Left kidney (tissue), 2 donors: Measurements from ENCODE around the gene APOA4. TPM values are rescaled to one million over a fixed set of nuclear protein-coding genes. Genes with fewer than 3 reads are reported as not detected.
"Not testable (repeated sequence)": the region's sequence is repeated elsewhere in the genome, so short reads cannot be mapped to it uniquely, and the experiment has no call there.

Experiments
- DNase-seq: peaks from one replicate; pipeline ENCODE4 v3.0.0-alpha.2; 2013
- polyA plus RNA-seq: library from polyadenylated mRNA; unstranded; fragments of 120-200 nt; gene quantifications from one replicate; pipeline ENCODE4 v1.2.1, GENCODE V29; 2013; ENCODE audit not compliant: insufficient read length

Gene APOA4
- polyA plus RNA-seq, 1 donor = not detected

DNA sequence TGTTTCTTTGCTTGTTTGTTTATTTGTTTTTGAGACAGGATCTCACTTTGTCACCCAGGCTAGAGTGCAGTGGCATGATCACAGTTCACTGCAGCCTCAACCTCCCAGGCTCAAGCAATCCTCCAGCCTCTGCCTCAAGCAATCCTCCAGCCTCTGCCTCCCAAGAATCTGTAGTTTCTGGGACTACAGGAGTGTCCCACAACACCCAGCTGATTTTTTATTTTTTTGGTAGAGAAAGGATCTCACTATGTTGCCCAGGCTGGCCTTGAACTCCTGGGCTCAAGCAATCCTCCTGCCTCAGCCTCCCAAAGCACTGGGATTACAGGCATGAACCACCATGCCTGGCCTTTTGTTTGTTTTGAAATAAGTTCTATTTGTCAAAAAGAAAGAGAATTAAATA, 21.4 kb downstream of the APOA4 start:
- DNase-seq = not testable (repeated sequence)

DNA sequence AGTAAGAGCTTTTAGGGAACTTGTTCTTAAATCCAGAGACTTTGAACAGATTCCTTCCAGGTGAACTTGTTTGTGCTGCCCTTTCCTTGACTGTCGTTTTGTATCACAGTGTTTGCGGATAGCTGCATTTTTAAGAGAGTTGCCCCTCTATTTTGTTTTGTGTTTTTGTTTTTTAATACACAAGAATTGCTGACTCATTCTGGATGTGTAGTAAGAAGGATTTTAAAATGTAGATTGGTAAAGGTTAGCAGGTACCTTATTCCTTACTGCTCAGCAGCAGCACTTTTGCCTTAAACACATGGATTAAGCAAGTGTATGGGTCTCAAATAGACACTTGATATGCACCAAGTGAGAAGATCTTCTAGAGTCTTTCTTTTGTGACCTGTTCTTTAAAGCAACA, 22.5 kb downstream of the APOA4 start:
- no peak for DNase-seq

DNA sequence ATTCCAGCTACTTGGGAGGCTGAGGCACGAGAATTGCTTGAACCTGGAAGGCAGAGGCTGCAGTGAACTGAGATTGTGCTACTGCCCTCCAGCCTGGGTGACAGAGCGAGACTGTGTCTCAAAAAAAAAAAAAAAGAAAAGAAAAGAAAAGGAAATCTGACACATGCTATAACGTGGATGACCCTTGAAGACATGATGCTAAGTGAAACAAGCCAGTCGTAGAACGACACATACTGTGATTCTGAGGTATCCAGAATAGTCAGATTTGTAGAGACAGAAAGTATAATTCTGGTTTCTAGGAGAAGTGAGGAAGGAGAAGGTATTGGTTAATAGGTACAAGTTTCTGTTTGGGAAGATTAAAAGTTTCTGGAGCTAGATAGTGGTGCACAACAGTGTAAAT, 24.7 kb downstream of the APOA4 start:
- no peak for DNase-seq

DNA sequence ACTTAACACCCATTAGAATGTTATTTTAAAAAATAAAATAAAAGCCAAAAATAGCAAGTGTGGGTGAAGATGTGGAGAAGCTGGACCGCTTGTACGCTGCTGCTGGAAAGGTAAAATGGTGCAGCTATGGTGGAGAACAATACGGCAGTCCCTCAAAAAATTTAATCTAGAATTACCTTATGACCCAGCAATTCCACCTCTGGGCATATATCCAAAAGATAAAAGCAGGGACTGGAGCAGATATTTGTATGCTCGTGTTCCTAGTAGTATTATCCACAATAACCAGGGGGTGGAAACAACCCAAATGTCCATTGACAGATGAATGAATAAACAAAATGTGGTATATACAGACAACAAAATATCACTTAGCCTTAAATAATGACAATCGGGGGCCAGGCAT, 25.3 kb downstream of the APOA4 start:
- no peak for DNase-seq

DNA sequence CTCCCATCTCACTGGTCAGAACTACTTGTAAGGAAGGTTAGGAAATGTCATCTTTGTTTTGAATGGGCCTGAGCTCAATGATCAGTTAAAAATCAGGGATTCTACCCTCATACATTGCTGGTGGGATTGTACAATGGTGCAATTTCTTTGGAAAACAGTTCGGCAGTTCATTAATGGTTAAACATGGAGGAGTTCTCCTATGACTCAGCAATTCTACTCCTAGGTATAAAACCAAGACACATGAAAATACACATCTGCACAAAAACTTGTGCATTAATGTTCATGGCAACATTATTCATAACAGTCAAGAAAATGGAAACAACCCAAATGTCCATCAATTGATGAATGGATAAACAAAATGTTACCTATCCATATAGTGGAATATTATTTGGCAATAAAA, 26.6 kb downstream of the APOA4 start:
- DNase-seq = no peak

DNA sequence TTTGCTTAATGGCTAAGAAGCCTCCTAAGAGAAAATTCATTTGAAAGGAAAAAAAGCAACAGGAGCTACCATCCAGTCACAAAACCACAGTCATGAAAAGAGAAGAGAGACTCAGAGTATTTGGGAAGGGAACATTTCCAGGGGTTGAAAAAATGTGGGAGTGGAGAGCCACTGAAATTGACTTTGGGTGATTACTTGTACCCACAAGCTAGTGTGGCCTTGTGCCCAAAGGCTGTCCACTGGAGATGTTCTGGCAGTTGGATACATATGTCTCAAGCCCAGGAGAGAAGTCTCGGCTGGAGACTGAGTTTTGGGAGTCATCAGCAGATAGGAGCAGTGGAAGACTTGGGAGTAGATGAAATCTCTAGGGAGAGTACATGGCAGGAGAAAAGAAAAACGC, 28.3 kb downstream of the APOA4 start:
- no peak for DNase-seq

DNA sequence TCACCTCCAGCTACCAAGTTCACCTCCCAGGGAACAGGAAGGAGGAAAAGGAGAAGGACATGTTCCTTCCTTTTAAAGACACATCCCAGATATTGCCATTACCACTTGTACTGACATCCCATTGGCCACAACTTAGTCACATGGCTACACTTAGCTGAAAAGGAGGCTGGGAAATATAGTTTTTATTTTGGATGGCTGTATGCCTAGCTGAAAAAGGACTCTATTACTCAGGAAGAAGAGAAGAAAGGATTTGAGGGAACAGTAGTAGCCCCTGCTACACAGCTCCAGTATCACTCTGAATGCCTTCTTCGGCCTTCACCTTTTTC, 29.4 kb downstream of the APOA4 start:
- no peak for DNase-seq

DNA sequence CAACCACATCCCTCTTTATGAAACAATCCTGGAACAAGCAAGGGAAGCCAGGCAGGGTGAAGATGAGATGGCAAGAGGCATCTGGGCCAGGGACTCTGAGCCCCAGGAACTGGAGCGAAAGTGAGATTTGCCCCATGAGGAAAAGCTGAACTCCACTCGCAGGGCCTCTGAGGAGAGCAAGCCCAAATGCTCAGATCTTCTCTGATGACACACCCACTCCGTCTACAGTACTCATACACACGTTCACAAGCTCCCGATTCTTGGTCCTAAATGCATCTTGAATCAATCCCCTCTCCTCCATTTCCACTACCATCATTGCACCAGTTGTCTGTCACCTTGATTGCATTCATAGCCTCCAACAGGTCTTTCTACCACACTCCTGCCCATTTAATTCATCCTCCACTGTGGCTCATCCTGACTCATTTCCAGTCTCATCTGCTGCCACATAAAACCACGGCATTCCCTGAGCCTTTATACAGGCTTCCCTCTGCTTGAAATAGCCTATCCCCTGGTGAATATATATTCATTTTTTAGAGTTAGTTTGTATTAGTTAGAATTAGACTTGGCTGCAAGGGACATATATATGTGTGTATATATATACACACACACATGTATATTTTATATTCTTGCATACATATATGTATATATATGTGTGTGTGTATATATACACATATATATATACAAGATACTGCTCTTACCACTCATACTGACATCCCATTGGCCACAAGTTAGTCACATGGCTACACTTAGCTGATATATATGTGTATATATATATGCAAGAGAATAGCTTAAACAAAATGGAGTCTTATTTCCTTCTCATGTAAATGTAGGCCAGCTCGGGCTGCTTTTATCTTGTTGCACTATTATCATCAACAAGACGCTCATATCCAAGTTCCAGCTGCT, 30.0 kb downstream of the APOA4 start:
- no peak for DNase-seq

DNA sequence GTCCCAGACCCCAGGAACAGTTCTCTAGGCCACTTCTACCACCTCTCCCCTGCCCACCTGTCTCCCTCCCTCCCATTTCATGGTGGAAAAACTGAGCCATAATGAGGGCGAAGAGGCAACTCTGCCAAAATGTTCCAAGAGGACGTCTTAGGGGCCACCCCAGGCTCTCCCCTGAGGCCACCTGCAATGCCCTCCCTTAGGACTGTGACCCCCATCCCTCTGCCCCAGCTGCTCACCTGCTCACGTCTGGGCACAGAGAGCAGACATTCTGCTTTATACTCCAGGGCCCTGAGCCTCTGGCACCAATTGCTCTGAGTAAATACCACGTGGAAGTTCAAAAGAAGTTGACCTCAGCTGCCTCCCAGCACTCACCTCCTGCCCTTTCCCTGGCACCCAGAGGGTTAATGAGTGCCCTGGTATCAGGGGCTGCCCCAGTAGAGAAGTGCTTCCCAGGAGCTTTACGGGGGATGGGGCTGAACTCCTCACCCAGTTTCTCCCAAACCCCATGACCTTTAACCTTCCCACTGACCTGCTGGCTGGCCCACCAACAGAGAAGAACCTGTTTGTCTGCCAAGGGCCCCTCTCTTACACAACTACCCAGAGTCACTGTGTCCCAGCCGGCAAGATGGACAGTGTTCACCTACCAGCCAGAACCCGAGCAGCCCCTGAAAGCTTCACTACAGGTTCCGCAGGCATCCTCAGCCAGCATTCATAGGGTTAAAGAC, 30.8 kb downstream of the APOA4 start:
- no peak for DNase-seq

DNA sequence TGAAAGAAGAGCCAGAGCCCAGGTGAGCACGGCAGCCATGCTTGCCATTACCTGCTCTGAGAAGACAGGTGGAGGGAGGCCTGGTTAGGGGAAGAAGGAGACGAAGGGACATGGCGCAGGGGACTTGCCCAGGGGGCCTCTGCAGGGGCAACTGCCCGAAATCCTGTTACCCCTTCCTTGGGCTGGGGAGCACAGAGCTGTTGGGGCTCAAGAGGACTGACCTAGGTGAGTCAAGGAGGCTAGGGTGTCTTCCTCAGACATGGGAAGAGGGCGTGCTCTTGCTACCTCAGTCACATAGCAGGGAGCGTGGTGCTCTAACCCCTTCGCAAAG, 31.3 kb downstream of the APOA4 start, which contains the start of gene APOA5:
TSS of gene APOA5 (minus strand) at position 67 of the 331 bp plus-strand sequence. CDS start at position 48, 19 bp downstream.
- DNase-seq = no peak

DNA sequence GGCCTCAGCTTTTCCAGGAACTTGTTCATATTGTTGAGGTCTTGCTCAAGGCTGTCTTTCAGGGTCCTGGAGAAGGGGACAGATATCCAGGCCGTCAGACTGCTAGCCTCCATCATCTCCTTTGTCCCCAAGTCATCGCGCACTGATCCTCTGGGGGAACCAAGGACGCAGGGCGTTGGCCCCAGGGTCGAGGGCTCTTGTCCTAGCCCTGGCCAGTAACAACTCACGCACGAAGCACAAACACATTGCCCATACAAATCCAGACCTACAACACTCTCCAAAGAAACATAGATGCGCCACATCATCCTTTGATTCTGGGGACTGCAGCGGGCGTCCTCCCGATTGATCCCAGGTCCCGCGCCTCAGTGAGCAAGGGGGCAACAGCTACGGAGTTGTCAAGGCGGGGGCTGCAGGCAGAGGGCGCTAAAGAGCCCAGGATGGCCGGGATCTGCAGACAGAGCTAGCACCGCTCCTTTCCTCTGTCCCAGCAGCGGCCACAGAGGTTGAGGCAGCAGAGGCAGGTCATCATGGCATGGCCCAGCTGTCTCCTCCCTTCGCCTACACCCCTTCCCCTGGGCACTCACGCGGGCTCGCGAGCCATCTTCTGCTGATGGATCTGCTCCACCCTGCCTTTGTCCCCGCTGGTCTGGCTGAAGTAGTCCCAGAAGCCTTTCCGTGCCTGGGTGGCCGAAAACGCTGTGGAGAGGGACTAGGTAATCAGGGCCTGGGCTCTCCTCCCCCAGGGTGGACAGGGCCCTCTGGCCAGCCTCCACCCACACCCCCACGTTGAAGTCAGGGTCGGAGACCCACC, 31.9 kb downstream of the APOA4 start:
- DNase-seq = peak; percentile 69

DNA sequence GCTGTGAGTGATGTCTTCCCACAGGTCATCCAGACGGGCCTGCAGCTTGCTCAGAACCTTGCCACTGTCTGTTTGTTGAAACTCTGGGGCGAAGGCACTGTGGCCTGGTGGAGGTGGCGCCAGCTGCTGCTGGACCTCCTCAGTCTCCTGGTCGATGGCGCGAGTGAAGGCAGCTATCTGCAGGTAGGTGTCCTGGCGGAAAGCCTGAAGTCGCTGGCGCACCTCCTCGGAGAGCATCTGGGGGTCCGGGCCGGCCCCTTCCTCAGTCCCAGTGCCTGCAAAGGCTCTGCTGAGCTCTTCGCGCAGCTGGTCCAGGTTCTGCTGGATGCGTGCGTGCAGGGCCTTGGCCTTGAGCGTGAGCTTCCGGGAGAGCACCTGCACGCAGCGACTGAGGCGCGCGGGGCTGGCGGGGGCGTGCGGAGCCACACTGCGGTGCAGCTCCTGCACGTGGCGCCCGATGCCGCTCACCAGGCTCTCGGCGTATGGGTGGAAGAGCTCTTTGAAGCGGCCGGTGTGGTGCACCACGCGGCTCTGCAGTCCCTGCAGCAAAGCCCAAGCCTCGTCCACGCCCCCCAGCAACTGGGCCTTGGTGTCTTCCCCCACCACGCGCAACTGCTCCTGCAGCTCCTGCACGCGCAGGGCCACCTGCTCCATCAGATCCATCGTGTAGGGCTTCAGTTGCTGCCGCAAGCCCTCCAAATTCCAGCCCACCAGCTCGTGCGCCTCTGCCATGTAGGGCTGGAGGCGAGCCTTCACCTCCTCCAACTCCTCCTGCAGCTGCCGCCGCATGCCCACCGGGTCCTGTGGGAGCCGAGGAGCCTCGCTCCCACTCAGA, 32.7 kb downstream of the APOA4 start:
- no peak for DNase-seq

DNA sequence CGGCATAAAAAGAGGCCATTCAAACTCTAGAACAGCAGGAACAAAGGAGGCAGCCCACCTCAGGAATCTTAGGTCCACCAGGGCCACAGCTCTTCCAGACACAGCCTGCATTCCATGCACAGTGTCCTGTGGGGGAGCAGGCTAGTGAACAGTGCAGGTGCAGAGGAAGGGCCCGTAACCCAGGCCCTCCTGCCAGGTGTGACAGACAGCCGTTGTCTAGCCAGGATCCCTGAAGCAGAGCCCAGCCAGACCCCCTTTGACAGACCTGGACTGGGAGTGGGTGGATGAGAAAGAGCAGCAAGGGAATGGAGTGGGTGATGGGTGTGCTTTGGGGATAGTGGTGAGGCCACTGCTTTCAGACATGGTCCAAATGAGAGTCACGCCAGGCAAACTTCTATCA, 34.1 kb downstream of the APOA4 start:
- DNase-seq = no peak

DNA sequence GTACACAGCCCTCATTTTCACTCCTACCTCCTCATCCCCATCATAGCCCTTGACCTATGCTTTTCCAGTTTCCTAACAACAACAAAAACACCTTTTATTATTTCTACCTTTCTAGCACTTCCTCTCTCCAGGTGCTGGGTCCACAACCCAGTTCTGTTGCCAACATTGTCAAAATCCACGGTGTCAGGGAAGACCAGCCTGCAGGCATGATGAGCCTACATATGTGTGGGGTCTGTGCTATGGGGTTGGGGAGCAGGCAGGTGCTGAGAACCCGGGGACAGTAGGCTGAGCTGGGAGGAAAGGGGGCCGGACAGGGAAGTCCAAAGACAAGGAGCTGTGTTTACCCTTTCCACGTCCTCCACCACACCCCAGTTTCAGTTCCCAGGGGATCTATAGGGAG, 34.6 kb downstream of the APOA4 start:
- DNase-seq = no peak

DNA sequence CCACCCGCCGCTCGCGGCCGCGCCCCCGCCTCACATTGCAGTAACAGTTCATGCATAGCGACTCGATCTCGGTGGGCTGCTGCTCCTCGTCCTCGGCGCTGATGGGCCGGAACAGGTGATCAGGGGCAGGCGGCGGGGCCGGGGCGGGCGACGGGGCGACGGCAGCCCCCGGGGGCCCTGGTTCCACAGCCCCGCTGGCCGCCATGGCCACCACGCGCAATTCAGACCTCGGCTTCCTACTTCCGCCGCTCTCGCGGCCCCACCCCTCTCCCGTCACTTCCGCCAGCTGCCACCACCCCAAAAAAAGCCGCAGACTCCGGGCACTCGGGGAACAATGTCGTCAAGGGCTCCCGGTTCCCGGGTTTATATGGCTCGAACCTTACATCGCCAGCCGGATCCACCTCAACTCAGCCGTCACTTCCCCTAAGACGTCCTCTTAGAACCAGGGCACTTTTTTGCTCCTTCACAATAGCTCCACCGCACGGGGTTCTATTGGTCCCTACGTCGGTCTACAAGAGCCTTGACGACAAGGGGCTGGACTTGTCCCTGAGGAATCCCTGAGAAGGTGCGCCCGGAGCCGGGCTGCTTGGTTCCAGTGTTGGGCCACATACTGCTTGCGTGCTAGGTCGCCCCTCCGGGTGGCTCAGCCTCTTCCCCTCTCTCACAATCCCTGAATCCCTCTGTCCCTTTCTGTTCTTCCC, 35.2 kb downstream of the APOA4 start, which contains the start of gene ZPR1:
TSS of gene ZPR1 (minus strand) at position 238 of the 701 bp plus-strand sequence. CDS start at position 205, 33 bp downstream.
- DNase-seq = peak; percentile 68

DNA sequence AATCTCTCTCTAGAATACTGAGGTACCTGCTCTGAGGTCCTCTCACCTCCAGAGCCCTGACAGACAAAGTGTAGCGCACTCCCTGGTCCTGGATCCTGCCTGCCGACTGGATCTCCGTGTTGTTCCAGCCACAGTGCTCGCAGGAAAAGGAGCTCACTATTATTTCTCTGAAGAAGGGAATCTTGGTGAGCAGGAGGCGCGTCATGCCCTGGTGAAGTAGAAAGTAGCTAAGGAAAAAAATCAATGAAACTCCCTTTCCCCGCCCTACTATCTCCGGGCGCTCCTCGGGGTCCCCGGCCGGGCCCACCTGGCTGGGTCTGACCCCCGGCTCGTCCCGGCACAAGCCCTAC, 35.7 kb downstream of the APOA4 start:
- no peak for DNase-seq

DNA sequence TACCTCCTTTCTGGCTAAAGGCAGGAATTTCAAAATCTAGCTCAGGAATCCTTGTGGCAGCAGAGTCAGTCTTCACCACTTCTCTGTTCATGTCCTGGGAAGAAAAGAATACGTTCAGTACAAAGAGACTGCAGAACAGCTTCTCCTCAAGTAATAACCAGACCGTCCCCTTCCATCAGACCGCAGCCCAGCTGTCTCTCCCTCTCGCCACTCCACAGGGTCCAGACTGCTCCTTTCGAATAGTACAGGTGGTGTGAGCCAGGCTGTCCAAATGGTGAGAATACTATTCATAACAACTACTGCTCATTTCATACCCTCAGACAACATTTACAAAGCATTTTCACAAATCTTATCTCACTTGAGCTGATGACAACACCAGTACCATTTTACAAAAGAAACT, 36.1 kb downstream of the APOA4 start:
- DNase-seq = no peak

DNA sequence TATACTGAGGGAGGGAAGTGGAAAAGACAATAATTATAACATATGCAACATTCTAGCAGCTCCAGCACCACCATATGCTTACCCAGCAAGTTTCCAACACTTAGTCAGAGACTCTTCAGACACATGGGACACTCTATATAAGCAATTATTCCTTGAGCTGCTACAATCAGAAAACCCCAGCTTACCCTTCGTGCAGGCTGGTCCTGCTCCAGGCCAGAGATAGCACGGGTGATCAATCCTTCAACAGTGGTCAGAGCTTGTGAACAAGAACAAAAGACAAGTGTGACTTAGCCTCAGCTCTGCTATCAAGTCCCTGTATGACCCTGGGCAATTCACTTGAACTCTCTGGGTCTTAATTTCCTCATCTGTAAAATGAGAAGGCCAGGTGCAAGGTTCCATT, 36.8 kb downstream of the APOA4 start:
- no peak for DNase-seq

DNA sequence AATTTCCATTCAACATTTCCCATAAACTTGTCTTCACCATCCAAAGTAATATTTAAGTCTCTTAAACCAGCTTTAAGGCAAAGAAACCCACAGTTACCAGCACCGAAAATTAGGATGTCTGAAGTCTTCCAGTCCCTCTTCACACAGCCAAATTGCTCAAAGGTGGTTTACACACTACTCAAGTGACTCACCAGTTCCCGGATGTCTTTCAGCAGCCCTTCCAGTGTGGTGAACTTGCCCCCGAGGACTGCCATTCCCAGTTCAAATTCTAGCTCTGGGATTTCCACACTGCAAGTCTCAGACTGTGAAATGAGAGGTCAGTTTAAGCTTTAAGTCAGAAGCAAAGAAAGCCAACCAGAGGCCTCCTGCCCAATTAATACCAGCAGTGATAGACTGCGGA, 40.4 kb downstream of the APOA4 start:
- no peak for DNase-seq

DNA sequence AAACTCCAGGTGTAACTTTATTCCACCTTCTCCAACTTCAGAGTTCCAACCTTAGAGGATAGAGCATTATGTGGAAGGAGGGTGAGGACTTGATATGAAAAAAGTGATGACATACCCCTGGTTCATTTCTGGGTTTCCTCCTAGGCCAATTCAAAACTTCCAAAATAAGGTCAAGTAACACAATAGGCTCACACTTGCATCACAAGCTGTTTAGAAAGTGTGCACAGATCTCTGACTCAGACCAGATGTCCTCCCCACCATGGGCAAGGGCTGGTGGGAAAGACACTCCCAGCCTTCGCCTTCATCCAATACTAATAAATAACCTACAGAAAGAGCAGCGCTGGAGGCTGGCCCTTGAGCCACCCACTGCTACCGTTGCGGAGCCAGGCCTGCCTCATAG, 44.5 kb downstream of the APOA4 start:
- no peak for DNase-seq

DNA sequence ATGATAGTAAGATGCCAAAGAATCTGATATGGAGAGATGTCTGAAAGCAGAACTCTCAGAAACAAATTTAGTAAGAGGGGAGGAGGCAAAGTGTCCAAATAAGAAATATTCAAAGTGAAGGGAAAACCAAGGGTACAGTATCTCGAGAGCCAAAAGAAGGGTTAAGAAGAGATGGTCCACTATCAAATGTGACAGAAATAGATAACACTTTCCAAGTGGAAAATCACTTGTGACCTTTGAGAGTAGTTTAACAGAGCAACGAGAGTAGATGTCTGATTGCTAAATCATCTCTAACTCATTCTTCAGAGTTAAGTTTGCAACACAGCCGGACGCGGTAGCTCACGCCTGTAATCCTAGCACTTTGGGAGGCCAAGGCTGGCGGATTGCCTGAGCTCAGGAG, 46.0 kb downstream of the APOA4 start:
- no peak for DNase-seq
